Breast epithelium (tissue), 3 donors: Measurements from ENCODE around the gene COBLL1.

Experiments used
- CTCF ChIP-seq, 3 donors: fragments of 450-650 bp; IDR thresholded peaks; one replicate each; pipeline ENCODE4 v1.5.1; 2016 to 2017; ENCODE audit warnings: antibody characterized with exemption in 3 of 3, mild to moderate bottlenecking in 3 of 3, moderate library complexity in 3 of 3
- POLR2AphosphoS5 ChIP-seq, 3 donors: sonication (generic); formaldehyde crosslinking; IDR thresholded peaks; one replicate each; pipeline ENCODE4 v1.6.1; 2017; ENCODE audit warnings: antibody characterized with exemption in 3 of 3

- TF ChIP-seq POLR2AphosphoS5 (IDR thresholded peaks at IDR 0.05) = no peak
- no peak for TF ChIP-seq CTCF (IDR thresholded peaks at IDR 0.05)
Observed at GRCh38 chr2:164840458-164840929, 1.1 kb downstream of the COBLL1 start.
